Central memory CD8-positive, alpha-beta T cell (primary cell): ENCODE data around the gene IFI27L1.

ENCODE experiments used
- ATAC-seq: fragments of 150-1000 bp; cut with Tn5 transposase; replicated peaks from 2 replicates; pipeline ENCODE4 v1.10.0; 2022; ENCODE audit warnings: mild to moderate bottlenecking, moderate FRiP score, moderate number of reproducible peaks; ENCODE audit not compliant: poor library complexity, severe bottlenecking; ENCODE audit errors: extremely low read depth
- DNase-seq, 2 donors: peaks; one replicate each; pipeline ENCODE4 v3.0.0; 2021; ENCODE audit warnings: low spot score in 2 of 2
- H3K27ac Mint-ChIP-seq: one replicate; pipeline ENCODE4 v1.8.0; 2022; ENCODE audit warnings: low read depth, mild to moderate bottlenecking, moderate library complexity, mixed read lengths
- H3K27me3 Mint-ChIP-seq: one replicate; pipeline ENCODE4 v1.8.0; 2022; ENCODE audit warnings: mixed read lengths
- H3K36me3 Mint-ChIP-seq: one replicate; pipeline ENCODE4 v1.8.0; 2022; ENCODE audit warnings: mild to moderate bottlenecking, moderate library complexity, mixed read lengths; ENCODE audit not compliant: insufficient read depth
- H3K4me1 Mint-ChIP-seq: one replicate; pipeline ENCODE4 v1.8.0; 2022; ENCODE audit warnings: mixed read lengths
- H3K4me3 Mint-ChIP-seq: one replicate; pipeline ENCODE4 v1.8.0; 2022; ENCODE audit warnings: mild to moderate bottlenecking, moderate library complexity, mixed read lengths
- H3K9me3 Mint-ChIP-seq: one replicate; pipeline ENCODE4 v1.8.0; 2022; ENCODE audit warnings: mixed read lengths

IFI27L1 gene

GRCh38 chr14:94114589-94115057 is 33.5 kb downstream of the IFI27L1 start:
- no peaks in the 10 kb centered on the region for H3K9me3 Mint-ChIP-seq
- no peak for ATAC-seq
- no peak overlapping the region for H3K27ac Mint-ChIP-seq
- no peak for DNase-seq
- no peak overlapping the region for H3K4me3 Mint-ChIP-seq
- no peaks in the 10 kb centered on the region for H3K4me1 Mint-ChIP-seq
- H3K27me3 Mint-ChIP-seq: peaks cover 73% of the 10 kb centered on the region
- H3K36me3 Mint-ChIP-seq: peaks cover 5% of the 10 kb centered on the region

- H3K9me3 Mint-ChIP-seq: no peaks in the 10 kb centered on the region
- H3K4me3 Mint-ChIP-seq: no peak overlapping the region
- DNase-seq (no peak), ATAC-seq (no peak)
- no peaks in the 10 kb centered on the region for H3K4me1 Mint-ChIP-seq
- H3K27me3 Mint-ChIP-seq: peaks cover 78% of the 10 kb centered on the region
- no peak overlapping the region for H3K27ac Mint-ChIP-seq
- peaks cover 5% of the 10 kb centered on the region for H3K36me3 Mint-ChIP-seq
Measured at GRCh38 chr14:94115058-94115591, 34.0 kb downstream of the IFI27L1 start.

- no peak for ATAC-seq
- H3K4me1 Mint-ChIP-seq: no peaks in the 10 kb centered on the region
- no peak for DNase-seq
- H3K27me3 Mint-ChIP-seq: peaks cover 83% of the 10 kb centered on the region
- H3K27ac Mint-ChIP-seq: no peak overlapping the region
- peaks cover 3% of the 10 kb centered on the region for H3K9me3 Mint-ChIP-seq
- no peak overlapping the region for H3K4me3 Mint-ChIP-seq
- H3K36me3 Mint-ChIP-seq: peaks cover 5% of the 10 kb centered on the region
Measured at GRCh38 chr14:94115631-94116030, 34.5 kb downstream of the IFI27L1 start.

- Mint-ChIP-seq H3K27me3 (peaks cover 93% of the 10 kb centered on the region), H3K27ac (no peak overlapping the region), H3K9me3 (peaks cover 7% of the 10 kb centered on the region), H3K4me3 (no peak overlapping the region), H3K4me1 (no peaks in the 10 kb centered on the region), H3K36me3 (peaks cover 7% of the 10 kb centered on the region)
- DNase-seq: no peak
- no peak for ATAC-seq
Measured at GRCh38 chr14:94116701-94117100, 35.6 kb downstream of the IFI27L1 start.

- Mint-ChIP-seq H3K4me1 (no peaks in the 10 kb centered on the region), H3K27ac (no peak overlapping the region), H3K9me3 (peaks cover 7% of the 10 kb centered on the region), H3K36me3 (peaks cover 7% of the 10 kb centered on the region), H3K4me3 (no peak overlapping the region), H3K27me3 (peaks cover 87% of the 10 kb centered on the region)
- DNase-seq: no peak
- no peak for ATAC-seq
Measured at GRCh38 chr14:94117856-94118255, 36.7 kb downstream of the IFI27L1 start.

GRCh38 chr14:94119071-94119470 is 38.0 kb downstream of the IFI27L1 start:
- Mint-ChIP-seq H3K27me3 (peaks cover 75% of the 10 kb centered on the region), H3K4me1 (no peaks in the 10 kb centered on the region), H3K27ac (no peak overlapping the region), H3K36me3 (peaks cover 5% of the 10 kb centered on the region), H3K4me3 (no peak overlapping the region), H3K9me3 (peaks cover 7% of the 10 kb centered on the region)
- DNase-seq (no peak), ATAC-seq (no peak)

- H3K36me3 Mint-ChIP-seq: peaks cover 2% of the 10 kb centered on the region
- ATAC-seq: no peak
Measured at GRCh38 chr14:94120667-94121340, 39.7 kb downstream of the IFI27L1 start.

GRCh38 chr14:94121485-94121884 is 40.4 kb downstream of the IFI27L1 start:
- H3K27ac Mint-ChIP-seq: no peak overlapping the region
- no peaks in the 10 kb centered on the region for H3K4me1 Mint-ChIP-seq
- H3K36me3 Mint-ChIP-seq: peaks cover 2% of the 10 kb centered on the region
- H3K9me3 Mint-ChIP-seq: peaks cover 7% of the 10 kb centered on the region
- ATAC-seq (no peak), DNase-seq (no peak)
- H3K27me3 Mint-ChIP-seq: peaks cover 51% of the 10 kb centered on the region
- no peak overlapping the region for H3K4me3 Mint-ChIP-seq

More at GRCh38 chr14:94120667-94121340, 39.7 kb downstream of the IFI27L1 start:
- Mint-ChIP-seq H3K27ac (no peak overlapping the region), H3K4me3 (no peak overlapping the region), H3K4me1 (no peaks in the 10 kb centered on the region), H3K9me3 (peaks cover 7% of the 10 kb centered on the region), H3K27me3 (peaks cover 58% of the 10 kb centered on the region)
- DNase-seq: no peak

- no peaks in the 10 kb centered on the region for H3K4me1 Mint-ChIP-seq
- H3K27me3 Mint-ChIP-seq: peaks cover 42% of the 10 kb centered on the region
- peaks cover 2% of the 10 kb centered on the region for H3K36me3 Mint-ChIP-seq
- H3K9me3 Mint-ChIP-seq: peaks cover 7% of the 10 kb centered on the region
- no peak overlapping the region for H3K27ac Mint-ChIP-seq
- H3K4me3 Mint-ChIP-seq: no peak overlapping the region
- ATAC-seq (no peak), DNase-seq (no peak)
Measured at GRCh38 chr14:94122438-94122837, 41.3 kb downstream of the IFI27L1 start.

GRCh38 chr14:94123296-94123695 is 42.2 kb downstream of the IFI27L1 start:
- Mint-ChIP-seq H3K27ac (no peak overlapping the region), H3K27me3 (peaks cover 33% of the 10 kb centered on the region), H3K4me1 (no peaks in the 10 kb centered on the region), H3K9me3 (peaks cover 7% of the 10 kb centered on the region), H3K36me3 (peaks cover 2% of the 10 kb centered on the region), H3K4me3 (no peak overlapping the region)
- no peak for ATAC-seq
- DNase-seq: no peak

- H3K9me3 Mint-ChIP-seq: peaks cover 7% of the 10 kb centered on the region
- ATAC-seq (no peak), DNase-seq (no peak)
- H3K4me1 Mint-ChIP-seq: peaks cover 6% of the 10 kb centered on the region
- no peak overlapping the region for H3K27ac Mint-ChIP-seq
- H3K27me3 Mint-ChIP-seq: peaks cover 32% of the 10 kb centered on the region
- H3K4me3 Mint-ChIP-seq: no peak overlapping the region
- peaks cover 3% of the 10 kb centered on the region for H3K36me3 Mint-ChIP-seq
Measured at GRCh38 chr14:94123868-94124267, 42.8 kb downstream of the IFI27L1 start.

GRCh38 chr14:94124582-94125377 is 43.7 kb downstream of the IFI27L1 start:
- ATAC-seq (no peak), DNase-seq (no peak)
- Mint-ChIP-seq H3K4me3 (no peak overlapping the region), H3K27me3 (peaks cover 25% of the 10 kb centered on the region), H3K9me3 (peaks cover 7% of the 10 kb centered on the region), H3K4me1 (peaks cover 14% of the 10 kb centered on the region), H3K27ac (no peak overlapping the region), H3K36me3 (peaks cover 6% of the 10 kb centered on the region)
